Measurements from ENCODE around the gene LIN7B.

- TF ChIP-seq CTCF (IDR thresholded peaks at IDR 0.05) (no peak), POLR2AphosphoS5 (IDR thresholded peaks at IDR 0.05) (no peak)
Measured at GRCh38 chr19:49092686-49093085, 21.5 kb upstream of the LIN7B start.

Data from stomach (tissue), 4 donors.